Right lobe of liver (tissue), 4 donors: ENCODE results near the gene SLC6A7.

Experiments used
- CTCF ChIP-seq, 4 donors: fragments of 200-600 bp in 3 of 4; fragments of 450-650 bp in 1 of 4; IDR thresholded peaks; one replicate each; pipeline versions ENCODE4 v1.5.1 to v1.8.0; 2016 to 2022; ENCODE audit warnings: antibody characterized with exemption in 4 of 4, mild to moderate bottlenecking in 2 of 4
- POLR2A ChIP-seq: fragments of 450-650 bp; IDR thresholded peaks from one replicate; pipeline ENCODE4 v1.6.1; 2017; ENCODE audit warnings: antibody characterized with exemption, mild to moderate bottlenecking
- donor health status: DM: no; HTN: no; CAD: no.
- donor health status: DM: no; HTN: no; CAD: no.
- donor health status: DM: no; HTN: yes; CAD: no.

DNA sequence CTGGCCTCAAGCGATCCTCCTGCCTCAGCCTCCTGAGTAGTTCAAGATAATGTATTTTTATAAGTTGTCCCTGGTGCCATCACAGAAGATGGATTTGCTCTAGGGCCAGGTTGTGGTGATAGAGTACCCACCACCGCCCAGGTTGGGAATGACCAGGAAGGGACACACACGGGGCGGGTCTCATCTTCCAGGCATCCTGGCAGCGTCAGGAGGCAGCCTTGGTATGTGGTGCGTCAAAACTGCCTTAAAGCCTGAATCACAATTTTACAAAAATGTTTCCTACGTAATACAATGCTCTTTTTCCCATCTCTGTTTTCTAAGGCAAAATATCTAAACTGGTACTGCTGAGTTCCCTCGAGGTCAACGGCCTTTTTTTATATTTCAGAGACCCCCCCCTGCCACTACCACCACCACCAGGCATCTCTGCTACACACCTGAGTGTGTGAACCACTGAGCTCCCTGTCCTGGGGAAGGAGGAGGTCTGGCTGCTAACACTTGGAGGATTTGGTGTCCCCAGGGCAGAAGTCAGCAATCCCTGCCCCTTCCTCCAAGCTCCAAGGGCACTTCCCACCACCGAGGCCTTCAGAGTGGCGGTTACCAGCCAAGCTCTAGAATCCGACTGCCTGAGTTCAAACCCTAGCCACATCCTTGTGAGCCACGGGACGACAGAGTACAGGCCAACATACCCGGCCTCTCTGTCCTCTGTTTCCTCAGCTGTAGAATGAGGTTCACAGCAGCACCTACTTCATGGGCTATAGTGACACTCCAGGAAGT lies 47.3 kb downstream of the SLC6A7 start:
- TF ChIP-seq CTCF (IDR thresholded peaks at IDR 0.05) (no peak), POLR2A (no peak)
